MM.1S (cell line): ENCODE results near the gene ANGPT4.

ENCODE experiments used
- DNase-seq: peaks from one replicate; pipeline ENCODE4 v3.0.0-alpha.2; 2015
- H2AFZ ChIP-seq: fragments of 300-600 bp; sonication (generic); 2 replicates; pipeline ENCODE4 v1.6.0; 2016; ENCODE audit warnings: antibody characterized with exemption, low read length
- H3F3A ChIP-seq: fragments of 300-600 bp; sonication (generic); 2 replicates; pipeline ENCODE4 v1.6.1; 2016; ENCODE audit warnings: mild to moderate bottlenecking, antibody characterized with exemption, low read length, moderate library complexity, mixed read lengths; ENCODE audit not compliant: insufficient read depth
- H3K27ac ChIP-seq: fragments of 300-600 bp; sonication (generic); 2 replicates; pipeline ENCODE4 v1.5.1; 2016; ENCODE audit warnings: mild to moderate bottlenecking, low read length
- H3K27me3 ChIP-seq: fragments of 300-600 bp; sonication (generic); replicated peaks from 2 replicates; pipeline ENCODE4 v1.6.0; 2016; ENCODE audit warnings: low read length; ENCODE audit not compliant: insufficient read depth
- H3K36me3 ChIP-seq: fragments of 300-600 bp; sonication (generic); replicated peaks from 2 replicates; pipeline ENCODE4 v1.6.1; 2016; ENCODE audit warnings: mild to moderate bottlenecking, low read length, mixed read lengths; ENCODE audit not compliant: insufficient read depth
- H3K4me1 ChIP-seq: fragments of 300-600 bp; sonication (generic); 2 replicates; pipeline ENCODE4 v1.6.1; 2016; ENCODE audit warnings: low read length, mixed read lengths
- H3K4me2 ChIP-seq: fragments of 300-600 bp; sonication (generic); 2 replicates; pipeline ENCODE4 v1.6.0; 2016; ENCODE audit warnings: low read depth, low read length
- H3K4me3 ChIP-seq: fragments of 300-600 bp; sonication (generic); 2 replicates; pipeline ENCODE4 v1.5.1; 2016; ENCODE audit warnings: low read length, mixed read lengths
- H3K79me2 ChIP-seq: fragments of 300-600 bp; sonication (generic); 2 replicates; pipeline ENCODE4 v1.6.1; 2016; ENCODE audit warnings: mixed run types, low read length, mixed read lengths
- H3K9ac ChIP-seq: fragments of 300-600 bp; sonication (generic); 2 replicates; pipeline ENCODE4 v1.6.1; 2016; ENCODE audit warnings: low read length, mixed read lengths
- H3K9me2 ChIP-seq: fragments of 300-600 bp; sonication (generic); replicated peaks from 2 replicates; pipeline ENCODE4 v1.6.1; 2016; ENCODE audit warnings: mild to moderate bottlenecking, low read length, mixed read lengths; ENCODE audit not compliant: insufficient read depth
- H3K9me3 ChIP-seq: fragments of 300-600 bp; sonication (generic); replicated peaks from 2 replicates; pipeline ENCODE4 v1.6.1; 2016; ENCODE audit warnings: mild to moderate bottlenecking, low read length, mixed read lengths; ENCODE audit not compliant: insufficient read depth
- H4K20me1 ChIP-seq: fragments of 300-600 bp; sonication (generic); 2 replicates; pipeline ENCODE4 v1.6.1; 2016; ENCODE audit warnings: mild to moderate bottlenecking, low read length, moderate library complexity, mixed read lengths; ENCODE audit not compliant: insufficient read depth
- EZH2 ChIP-seq: fragments of 300-600 bp; sonication (generic); optimal IDR thresholded peaks from 2 replicates; pipeline ENCODE3; 2017; ENCODE audit warnings: low read depth, mild to moderate bottlenecking, antibody characterized with exemption, low read length, mixed read lengths
- EZH2phosphoT487 ChIP-seq: fragments of 300-600 bp; sonication (generic); IDR thresholded peaks from 2 replicates; pipeline ENCODE4 v1.6.1; 2018; ENCODE audit warnings: antibody characterized with exemption, low read length
- TF ChIP-seq, protein P1 (sequence below): fragments of 300-600 bp; sonication (generic); IDR thresholded peaks from 2 replicates; pipeline ENCODE4 v1.5.1; 2016; ENCODE audit warnings: antibody characterized with exemption, low read length, mixed read lengths

ANGPT4 gene

DNA sequence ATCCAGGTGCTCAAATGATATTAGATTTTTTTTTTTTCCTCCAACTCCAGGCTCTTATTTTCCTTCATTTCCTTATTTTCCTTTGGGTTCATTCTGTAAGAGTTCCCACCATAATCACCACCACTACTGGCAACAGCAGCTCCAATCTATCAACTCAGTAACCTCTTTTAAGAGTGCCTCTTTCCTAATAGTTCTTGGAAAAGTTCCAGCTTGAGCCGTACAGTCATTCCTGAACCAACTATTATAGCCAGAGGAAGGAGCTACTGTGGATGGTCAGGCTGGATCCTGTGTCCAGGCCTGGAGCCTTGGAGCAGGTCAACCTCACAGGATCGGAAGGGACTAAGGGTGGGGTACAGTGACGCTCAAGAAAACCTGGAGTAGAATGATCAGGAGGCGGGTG, 4.2 kb upstream of the ANGPT4 start:
- Histone ChIP-seq H3K36me3 (no peaks in the 10 kb centered on the region), H3K9me3 (no peaks in the 10 kb centered on the region), H4K20me1 (no peaks in the 10 kb centered on the region), H3F3A (no peaks in the 10 kb centered on the region), H3K9ac (no peak overlapping the region), H2AFZ (no peak overlapping the region), H3K79me2 (no peaks in the 10 kb centered on the region), H3K4me1 (no peaks in the 10 kb centered on the region), H3K27ac (no peak overlapping the region), H3K4me2 (no peak overlapping the region), H3K27me3 (peaks cover 4% of the 10 kb centered on the region; the same call in 1 of the 2 replicates), H3K4me3 (no peak overlapping the region), H3K9me2 (no peaks in the 10 kb centered on the region)
- no peak for TF ChIP-seq EZH2phosphoT487
- TF ChIP-seq, protein P1, sequence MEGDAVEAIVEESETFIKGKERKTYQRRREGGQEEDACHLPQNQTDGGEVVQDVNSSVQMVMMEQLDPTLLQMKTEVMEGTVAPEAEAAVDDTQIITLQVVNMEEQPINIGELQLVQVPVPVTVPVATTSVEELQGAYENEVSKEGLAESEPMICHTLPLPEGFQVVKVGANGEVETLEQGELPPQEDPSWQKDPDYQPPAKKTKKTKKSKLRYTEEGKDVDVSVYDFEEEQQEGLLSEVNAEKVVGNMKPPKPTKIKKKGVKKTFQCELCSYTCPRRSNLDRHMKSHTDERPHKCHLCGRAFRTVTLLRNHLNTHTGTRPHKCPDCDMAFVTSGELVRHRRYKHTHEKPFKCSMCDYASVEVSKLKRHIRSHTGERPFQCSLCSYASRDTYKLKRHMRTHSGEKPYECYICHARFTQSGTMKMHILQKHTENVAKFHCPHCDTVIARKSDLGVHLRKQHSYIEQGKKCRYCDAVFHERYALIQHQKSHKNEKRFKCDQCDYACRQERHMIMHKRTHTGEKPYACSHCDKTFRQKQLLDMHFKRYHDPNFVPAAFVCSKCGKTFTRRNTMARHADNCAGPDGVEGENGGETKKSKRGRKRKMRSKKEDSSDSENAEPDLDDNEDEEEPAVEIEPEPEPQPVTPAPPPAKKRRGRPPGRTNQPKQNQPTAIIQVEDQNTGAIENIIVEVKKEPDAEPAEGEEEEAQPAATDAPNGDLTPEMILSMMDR: no peak
- no peak for TF ChIP-seq EZH2
- no peak for DNase-seq

DNA sequence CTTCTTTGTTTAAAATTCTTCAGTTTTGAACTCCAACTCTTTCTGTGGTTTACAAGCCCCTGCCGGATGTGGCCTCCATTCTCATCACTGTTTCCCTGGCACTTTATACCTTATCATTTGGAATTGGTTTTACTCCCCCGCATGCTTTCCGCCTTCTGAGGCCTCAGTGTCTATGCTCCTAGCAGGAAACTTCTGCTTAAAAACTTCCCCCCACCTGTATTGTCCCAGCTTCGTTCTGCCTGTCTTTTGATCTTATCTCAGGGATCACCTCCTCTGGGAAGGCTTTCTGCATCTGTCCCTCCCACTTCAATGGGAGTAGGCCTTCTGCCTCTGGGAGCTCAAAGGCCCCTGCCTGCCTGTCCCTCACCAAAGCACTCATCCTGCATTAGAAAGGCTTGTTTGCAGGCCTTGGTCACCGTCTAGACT, 3.4 kb upstream of the ANGPT4 start:
- DNase-seq: no peak
- Histone ChIP-seq H3K4me3 (no peak overlapping the region), H3K4me1 (no peaks in the 10 kb centered on the region), H4K20me1 (no peaks in the 10 kb centered on the region), H3K9ac (no peak overlapping the region), H3K27me3 (peaks cover 11% of the 10 kb centered on the region; the same call in 1 of the 2 replicates), H3K36me3 (no peaks in the 10 kb centered on the region), H3K9me2 (no peaks in the 10 kb centered on the region), H3F3A (no peaks in the 10 kb centered on the region), H3K79me2 (no peaks in the 10 kb centered on the region), H3K4me2 (no peak overlapping the region), H3K27ac (no peak overlapping the region), H2AFZ (no peak overlapping the region), H3K9me3 (no peaks in the 10 kb centered on the region)
- TF ChIP-seq EZH2 (no peak), EZH2phosphoT487 (no peak)
- TF ChIP-seq, protein P1: no peak

DNA sequence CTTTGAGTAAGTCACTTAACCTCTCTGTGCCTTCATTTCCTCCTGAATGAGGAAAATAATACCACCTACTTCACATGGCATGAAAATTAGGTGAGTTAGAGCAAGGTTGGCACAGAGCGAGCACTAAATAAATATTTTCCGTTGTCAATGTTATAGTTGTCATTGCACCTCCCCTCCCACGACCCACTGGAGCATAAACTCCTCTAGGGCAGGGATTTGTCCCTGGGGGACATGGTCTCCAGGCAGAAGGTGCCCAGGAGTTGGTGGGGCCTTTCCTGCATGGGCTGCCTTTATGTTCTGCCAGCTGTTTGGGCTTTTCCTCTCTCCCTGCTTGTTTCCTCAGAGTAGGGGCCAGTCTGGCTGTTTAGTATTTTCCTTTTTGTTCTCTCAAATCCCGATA, 1.3 kb upstream of the ANGPT4 start:
- Histone ChIP-seq H3K79me2 (no peaks in the 10 kb centered on the region), H3K27ac (no peak overlapping the region), H3K9me2 (no peaks in the 10 kb centered on the region), H3K9ac (no peak overlapping the region), H3K4me1 (no peaks in the 10 kb centered on the region), H3K4me2 (no peak overlapping the region), H3K27me3 (peaks cover 14% of the 10 kb centered on the region; the same call in 1 of the 2 replicates), H2AFZ (no peak overlapping the region), H3K36me3 (no peaks in the 10 kb centered on the region), H3K4me3 (no peak overlapping the region), H3K9me3 (no peaks in the 10 kb centered on the region), H4K20me1 (no peaks in the 10 kb centered on the region), H3F3A (no peaks in the 10 kb centered on the region)
- no peak for DNase-seq
- TF ChIP-seq EZH2: no peak
- no peak for TF ChIP-seq EZH2phosphoT487
- TF ChIP-seq, protein P1: no peak
